ENCODE data around the gene WRNIP1. TPM values are rescaled to one million over a fixed set of nuclear protein-coding genes. Genes with fewer than 3 reads are reported as not detected.

The WRNIP1 gene
- total RNA-seq, 2 experiments from 2014 or later = 36.1 to 36.6 TPM

- Mint-ChIP-seq H3K27ac (no peak overlapping the region), H3K9me3 (peaks cover 2% of the 10 kb centered on the region), H3K27me3 (no peaks in the 10 kb centered on the region), H3K36me3 (ENCODE audit: low read depth) (no peaks in the 10 kb centered on the region), H3K4me3 (no peak overlapping the region), H3K4me1 (ENCODE audit: low read depth) (no peaks in the 10 kb centered on the region)
- no peak for ATAC-seq
- intact Hi-C loops (cut with micrococcal nuclease) = no loop called here
- CTCF ChIA-PET = interaction anchor here (0.9 kb wide), 3 partner anchors 19 to 30 kb away, joined by 3 to 4 read pairs (median 3); no protein-coding TSS in a partner anchor
- no peak for TF ChIP-seq CTCF (IDR thresholded peaks at IDR 0.05)
- POLR2A ChIA-PET = no interaction called here
- no peak for DNase-seq
These were observed 46.1 kb upstream of the WRNIP1 start for GRCh38 chr6:2719093-2719455.

- Mint-ChIP-seq H3K27me3 (no peaks in the 10 kb centered on the region), H3K36me3 (ENCODE audit: low read depth) (no peaks in the 10 kb centered on the region), H3K4me3 (no peak overlapping the region), H3K9me3 (peaks cover 2% of the 10 kb centered on the region), H3K27ac (no peak overlapping the region), H3K4me1 (ENCODE audit: low read depth) (no peaks in the 10 kb centered on the region)
- ATAC-seq (no peak), DNase-seq (no peak)
- no peak for TF ChIP-seq CTCF (IDR thresholded peaks at IDR 0.05)
- intact Hi-C loops (cut with micrococcal nuclease) = no loop called here
- ChIA-PET POLR2A (no interaction called here), CTCF (no interaction called here)
These were observed 44.0 kb upstream of the WRNIP1 start for GRCh38 chr6:2721219-2721618.

GRCh38 chr6:2725364-2725988 is 39.7 kb upstream of the WRNIP1 start:
- peaks cover 2% of the 10 kb centered on the region for H3K9me3 Mint-ChIP-seq
- H3K27ac Mint-ChIP-seq = no peak overlapping the region
- H3K36me3 Mint-ChIP-seq (ENCODE audit: low read depth) = no peaks in the 10 kb centered on the region
- no peak overlapping the region for H3K4me3 Mint-ChIP-seq
- ATAC-seq (no peak), DNase-seq (no peak)
- H3K4me1 Mint-ChIP-seq (ENCODE audit: low read depth) = no peaks in the 10 kb centered on the region
- intact Hi-C loops (cut with micrococcal nuclease) = no loop called here
- TF ChIP-seq CTCF (IDR thresholded peaks at IDR 0.05) = no peak
- POLR2A ChIA-PET = interaction anchor here (0.5 kb wide), 1 partner anchor 340 kb away, joined by 3 read pairs; no protein-coding TSS in a partner anchor
- CTCF ChIA-PET = interaction anchor here (1.5 to 2.2 kb wide), 3 partner anchors 11 to 24 kb away, joined by 3 to 12 read pairs (median 8); partner anchors contain the start of gene MYLK4
- H3K27me3 Mint-ChIP-seq = no peaks in the 10 kb centered on the region

- Mint-ChIP-seq H3K9me3 (peaks cover 2% of the 10 kb centered on the region), H3K27me3 (no peaks in the 10 kb centered on the region), H3K36me3 (ENCODE audit: low read depth) (no peaks in the 10 kb centered on the region), H3K4me1 (ENCODE audit: low read depth) (no peaks in the 10 kb centered on the region), H3K4me3 (no peak overlapping the region), H3K27ac (no peak overlapping the region)
- TF ChIP-seq CTCF (IDR thresholded peaks at IDR 0.05) = no peak
- POLR2A ChIA-PET = interaction anchor here (0.5 kb wide), 1 partner anchor 339 kb away, joined by 3 read pairs; no protein-coding TSS in a partner anchor
- CTCF ChIA-PET = interaction anchor here (1.5 to 2.2 kb wide), 3 partner anchors 10 to 24 kb away, joined by 3 to 12 read pairs (median 8); partner anchors contain the start of gene MYLK4
- no peak for ATAC-seq
- no peak for DNase-seq
- intact Hi-C loops (cut with micrococcal nuclease) = no loop called here
These were observed 39.1 kb upstream of the WRNIP1 start for GRCh38 chr6:2725999-2726567.

- ATAC-seq (no peak), DNase-seq (no peak)
- CTCF ChIA-PET = interaction anchor here (1.3 to 1.5 kb wide), 2 partner anchors 19 to 21 kb away, joined by 4 read pairs; partner anchors contain the start of gene MYLK4
- no peak for TF ChIP-seq CTCF (IDR thresholded peaks at IDR 0.05)
- H3K9me3 Mint-ChIP-seq = no peaks in the 10 kb centered on the region
- peaks cover 1% of the 10 kb centered on the region for H3K27me3 Mint-ChIP-seq
- H3K36me3 Mint-ChIP-seq (ENCODE audit: low read depth) = no peaks in the 10 kb centered on the region
- intact Hi-C loops (cut with micrococcal nuclease) = no loop called here
- POLR2A ChIA-PET = no interaction called here
- H3K4me1 Mint-ChIP-seq (ENCODE audit: low read depth) = peaks cover 4% of the 10 kb centered on the region
- H3K27ac Mint-ChIP-seq = no peak overlapping the region
- H3K4me3 Mint-ChIP-seq = no peak overlapping the region
These were observed 35.3 kb upstream of the WRNIP1 start for GRCh38 chr6:2729921-2730320.
